Bronchus fibroblast of lung (primary cell): Measurements from ENCODE around the gene RBMY1D. TPM values are rescaled to one million over a fixed set of nuclear protein-coding genes. Genes with fewer than 3 reads are reported as not detected.

Experiments used
- total RNA-seq: library from RNA; depleted of rRNA; stranded (reverse); fragments of >200 nt; gene quantifications from 2 replicates; pipeline ENCODE4 v1.2.3, GENCODE V29; 2015

Gene RBMY1D
- not detected in 2 replicates for total RNA-seq

DNA sequence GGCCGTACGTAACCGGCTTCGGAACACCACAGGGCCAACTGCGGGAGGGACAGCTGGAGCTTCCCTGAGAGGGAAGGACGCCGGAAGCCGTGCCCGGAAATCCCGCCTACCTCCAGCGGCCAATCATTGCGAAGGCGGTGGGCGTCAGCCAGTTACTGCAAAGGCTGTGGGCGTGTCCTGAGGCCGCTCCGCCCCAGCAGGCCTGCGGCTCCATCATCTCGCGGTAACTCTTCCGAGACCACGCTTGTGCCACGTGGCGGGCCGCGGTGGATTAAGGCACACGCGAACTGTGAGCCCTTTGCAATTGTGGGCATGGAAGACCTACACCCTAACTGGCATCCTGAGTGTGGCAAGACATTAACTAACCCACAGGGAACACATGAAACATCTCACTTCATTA lies at the start of gene RBMY1D:
RBMY1D (minus strand) TSS at position 101 of the 400 bp plus-strand sequence. CDS start 2,013 bp downstream, outside the sequence.

DNA sequence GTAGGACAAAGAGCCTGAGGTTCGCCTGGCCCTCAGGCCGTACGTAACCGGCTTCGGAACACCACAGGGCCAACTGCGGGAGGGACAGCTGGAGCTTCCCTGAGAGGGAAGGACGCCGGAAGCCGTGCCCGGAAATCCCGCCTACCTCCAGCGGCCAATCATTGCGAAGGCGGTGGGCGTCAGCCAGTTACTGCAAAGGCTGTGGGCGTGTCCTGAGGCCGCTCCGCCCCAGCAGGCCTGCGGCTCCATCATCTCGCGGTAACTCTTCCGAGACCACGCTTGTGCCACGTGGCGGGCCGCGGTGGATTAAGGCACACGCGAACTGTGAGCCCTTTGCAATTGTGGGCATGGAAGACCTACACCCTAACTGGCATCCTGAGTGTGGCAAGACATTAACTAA lies 23.6 kb upstream of the RBMY1D start, which contains the start of gene RBMY1E:
RBMY1E (minus strand) TSS at position 101 of the 400 bp plus-strand sequence. CDS start 1,978 bp downstream, outside the sequence.

Other genes starting within 250 kb of the RBMY1D start
- gene RBMY1E, start 23.5 kb upstream of the RBMY1D start, total RNA-seq: not detected in 2 replicates